SKM-1 (cell line): Measurements from ENCODE around the gene ZSCAN23.
A peak's percentile ranks its signal among the peaks of the same experiment; 100 is the strongest.

ENCODE experiments used
- DNase-seq: peaks from one replicate; lab custom pipeline; 2025; ENCODE audit not compliant: unreplicated experiment; lab: John Stamatoyannopoulos, UW

The ZSCAN23 gene

DNA sequence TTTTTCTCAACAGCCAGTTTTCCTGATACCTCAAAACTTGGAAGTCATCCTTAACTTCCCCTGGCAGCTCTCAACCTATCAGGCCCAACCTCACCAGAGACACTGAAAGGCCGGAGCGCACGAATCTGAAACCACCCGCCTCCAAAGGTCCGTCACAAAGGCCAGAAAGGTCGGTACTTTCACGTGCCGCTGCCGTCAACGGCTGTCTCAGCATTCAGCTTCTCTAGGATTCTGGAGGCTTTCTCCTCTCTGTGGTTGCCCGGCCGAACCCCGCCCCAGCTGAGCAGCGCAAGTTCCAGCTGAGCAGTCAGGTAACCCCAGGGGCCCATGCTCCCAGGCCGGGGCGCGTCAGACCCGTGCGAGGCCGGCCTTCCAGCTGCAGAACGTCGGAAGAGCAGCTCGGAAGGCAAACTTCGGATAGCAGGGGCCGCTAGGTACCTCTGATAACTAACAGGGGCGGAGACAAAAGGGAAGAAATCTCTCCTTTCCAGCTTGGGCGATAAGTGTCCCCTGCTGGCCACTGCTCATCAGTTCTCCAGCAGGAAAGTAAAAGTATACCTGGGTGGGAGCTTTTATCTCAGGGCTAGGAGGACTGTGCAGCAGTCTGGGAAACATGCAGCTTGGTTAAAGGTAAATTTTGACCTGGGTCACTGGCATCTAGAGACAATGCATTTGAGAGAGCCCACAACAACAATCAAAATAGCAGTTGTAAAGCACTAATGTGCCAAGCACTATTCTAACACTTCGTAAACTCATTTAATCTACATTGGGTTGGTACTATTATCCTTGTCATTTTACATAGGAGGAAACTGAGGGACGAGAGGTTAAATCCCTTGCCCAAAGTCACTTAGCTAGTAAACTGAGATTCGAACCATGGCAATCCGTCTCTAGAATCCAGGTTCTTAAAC lies 59.8 kb downstream of the ZSCAN23 start:
- peak; percentile 52 for DNase-seq
